ENCODE results near the gene MUC5B. TPM values are rescaled to one million over a fixed set of nuclear protein-coding genes. Genes with fewer than 3 reads are reported as not detected.
"Not testable (repeated sequence)": the region's sequence is repeated elsewhere in the genome, so short reads cannot be mapped to it uniquely, and the experiment has no call there.

MUC5B gene
- not detected for total RNA-seq

GRCh38 chr11:1222491-1223345, at the start of gene MUC5B:
MUC5B (plus strand) TSS chr11:1223066; CDS start chr11:1223124, 58 bp downstream.
- ChIA-PET POLR2A (no interaction called here), CTCF (no interaction called here)

GRCh38 chr11:1173396-1173795, 49.5 kb upstream of the MUC5B start:
- CTCF ChIA-PET, POLR2A ChIA-PET: not testable (repeated sequence)

- ChIA-PET CTCF (no interaction called here), POLR2A (no interaction called here)
Measured at GRCh38 chr11:1174441-1175370, 48.2 kb upstream of the MUC5B start.

- POLR2A ChIA-PET = no interaction called here
Measured at GRCh38 chr11:1175461-1176223, 47.2 kb upstream of the MUC5B start.

GRCh38 chr11:1176224-1177019, 46.4 kb upstream of the MUC5B start:
- POLR2A ChIA-PET = no interaction called here
- CTCF ChIA-PET = no interaction called here

More at GRCh38 chr11:1175461-1176223, 47.2 kb upstream of the MUC5B start:
- CTCF ChIA-PET = no interaction called here

GRCh38 chr11:1177020-1177770, 45.7 kb upstream of the MUC5B start:
- CTCF ChIA-PET = no interaction called here
- POLR2A ChIA-PET = no interaction called here

GRCh38 chr11:1177771-1178090, 45.1 kb upstream of the MUC5B start:
- ChIA-PET CTCF (no interaction called here), POLR2A (no interaction called here)

GRCh38 chr11:1178201-1178885, 44.5 kb upstream of the MUC5B start:
- POLR2A ChIA-PET = no interaction called here
- CTCF ChIA-PET = no interaction called here

GRCh38 chr11:1178906-1179305, 44.0 kb upstream of the MUC5B start:
- ChIA-PET POLR2A (no interaction called here), CTCF (no interaction called here)

GRCh38 chr11:1179641-1180040, 43.2 kb upstream of the MUC5B start:
- ChIA-PET CTCF (no interaction called here), POLR2A (no interaction called here)

- POLR2A ChIA-PET = no interaction called here
- CTCF ChIA-PET = no interaction called here
Measured at GRCh38 chr11:1180171-1180570, 42.7 kb upstream of the MUC5B start.

GRCh38 chr11:1180947-1181391, 41.9 kb upstream of the MUC5B start:
- ChIA-PET CTCF (no interaction called here), POLR2A (no interaction called here)

GRCh38 chr11:1181420-1181819, 41.4 kb upstream of the MUC5B start:
- CTCF ChIA-PET = no interaction called here
- POLR2A ChIA-PET = no interaction called here

GRCh38 chr11:1181853-1182535, 40.9 kb upstream of the MUC5B start:
- ChIA-PET POLR2A (no interaction called here), CTCF (no interaction called here)

GRCh38 chr11:1184139-1184538, 38.7 kb upstream of the MUC5B start:
- POLR2A ChIA-PET, CTCF ChIA-PET: not testable (repeated sequence)

GRCh38 chr11:1188451-1189130, 34.3 kb upstream of the MUC5B start:
- POLR2A ChIA-PET, CTCF ChIA-PET: not testable (repeated sequence)

GRCh38 chr11:1189816-1190215, 33.0 kb upstream of the MUC5B start:
- POLR2A ChIA-PET, CTCF ChIA-PET: not testable (repeated sequence)
